Pericardium fibroblast (primary cell): ENCODE results near the gene PIM3. TPM values are rescaled to one million over a fixed set of nuclear protein-coding genes. Genes with fewer than 3 reads are reported as not detected.

ENCODE experiments used
- total RNA-seq: library from RNA; depleted of rRNA; stranded (reverse); fragments of >200 nt; gene quantifications from 2 replicates; pipeline ENCODE4 v1.2.3, GENCODE V29; 2015

PIM3 gene
- 29.1 and 35.1 TPM in 2 replicates for total RNA-seq

DNA sequence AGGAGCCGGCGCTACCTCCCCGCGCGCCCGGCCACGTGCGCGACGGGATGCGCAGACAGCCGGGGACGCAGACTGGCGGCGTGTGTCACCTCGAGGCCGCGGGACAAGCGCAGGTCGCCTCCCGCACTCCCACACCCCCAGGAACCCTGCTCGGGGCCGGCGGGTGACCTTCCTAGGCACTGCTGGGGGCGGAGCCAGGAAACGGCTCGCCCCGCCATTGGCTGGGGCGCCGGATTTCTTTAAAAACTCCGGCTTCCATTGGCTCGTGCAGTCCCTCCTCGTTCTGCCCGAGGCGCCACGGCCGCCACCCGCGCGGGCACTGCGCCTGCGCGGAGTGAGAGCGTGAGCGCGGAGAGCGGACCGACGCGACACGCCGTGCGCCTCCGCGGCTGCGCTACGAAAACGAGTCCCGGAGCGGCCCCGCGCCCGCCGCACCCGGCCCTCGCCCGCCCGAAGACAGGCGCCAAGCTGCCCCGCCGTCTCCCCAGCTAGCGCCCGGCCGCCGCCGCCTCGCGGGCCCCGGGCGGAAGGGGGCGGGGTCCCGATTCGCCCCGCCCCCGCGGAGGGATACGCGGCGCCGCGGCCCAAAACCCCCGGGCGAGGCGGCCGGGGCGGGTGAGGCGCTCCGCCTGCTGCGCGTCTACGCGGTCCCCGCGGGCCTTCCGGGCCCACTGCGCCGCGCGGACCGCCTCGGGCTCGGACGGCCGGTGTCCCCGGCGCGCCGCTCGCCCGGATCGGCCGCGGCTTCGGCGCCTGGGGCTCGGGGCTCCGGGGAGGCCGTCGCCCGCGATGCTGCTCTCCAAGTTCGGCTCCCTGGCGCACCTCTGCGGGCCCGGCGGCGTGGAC lies at the start of gene PIM3:
PIM3 (plus strand) TSS at position 614 of the 846 bp plus-strand sequence; CDS start at position 790, 176 bp downstream.

DNA sequence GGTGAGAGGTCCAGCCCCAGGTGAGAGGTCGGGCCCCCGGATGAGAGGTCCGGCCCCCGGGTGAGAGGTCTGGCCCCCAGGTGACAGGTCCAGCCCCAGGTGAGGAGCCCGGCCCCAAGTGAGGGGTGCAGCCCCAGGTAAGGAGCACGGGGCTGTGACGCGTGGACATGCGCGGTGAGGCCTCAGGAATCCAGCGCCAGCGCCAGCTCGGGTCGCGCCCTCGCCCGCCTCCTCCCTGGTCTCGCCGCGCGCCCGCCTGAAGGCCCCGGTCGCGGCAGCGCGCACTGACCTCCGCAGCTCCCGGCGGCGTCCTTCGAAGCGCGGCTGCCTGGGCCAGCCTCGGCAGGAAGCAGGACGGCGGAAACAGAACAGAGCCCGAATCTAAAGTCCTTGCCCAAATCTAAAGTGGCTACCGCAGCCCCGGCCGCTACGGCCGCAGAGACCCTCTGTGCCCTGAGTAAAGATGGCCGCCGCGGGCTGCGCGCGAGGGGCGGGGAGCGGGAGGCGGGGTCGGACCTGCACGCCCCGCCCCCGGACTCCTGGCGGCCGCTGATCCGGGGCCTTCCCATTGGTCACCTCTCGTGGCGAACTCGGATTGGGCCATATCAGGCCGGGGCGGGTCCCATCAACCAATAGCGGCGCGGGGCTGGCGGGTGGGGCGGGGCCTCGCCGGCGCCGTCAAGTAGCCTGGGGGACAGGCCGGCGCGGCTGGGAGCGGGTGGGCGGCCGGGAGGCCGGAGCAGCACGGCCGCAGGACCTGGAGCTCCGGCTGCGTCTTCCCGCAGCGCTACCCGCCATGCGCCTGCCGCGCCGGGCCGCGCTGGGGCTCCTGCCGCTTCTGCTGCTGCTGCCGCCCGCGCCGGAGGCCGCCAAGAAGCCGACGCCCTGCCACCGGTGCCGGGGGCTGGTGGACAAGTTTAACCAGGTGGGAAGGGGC lies 42.3 kb upstream of the PIM3 start, which contains the start of the genes ALG12 and CRELD2:
ALG12 (minus strand) TSS at position 465 of the 937 bp plus-strand sequence. CDS start 4,673 bp downstream, outside the sequence.
CRELD2 (plus strand) TSS at position 661 of the 937 bp plus-strand sequence; CDS start at position 797, 136 bp downstream.

DNA sequence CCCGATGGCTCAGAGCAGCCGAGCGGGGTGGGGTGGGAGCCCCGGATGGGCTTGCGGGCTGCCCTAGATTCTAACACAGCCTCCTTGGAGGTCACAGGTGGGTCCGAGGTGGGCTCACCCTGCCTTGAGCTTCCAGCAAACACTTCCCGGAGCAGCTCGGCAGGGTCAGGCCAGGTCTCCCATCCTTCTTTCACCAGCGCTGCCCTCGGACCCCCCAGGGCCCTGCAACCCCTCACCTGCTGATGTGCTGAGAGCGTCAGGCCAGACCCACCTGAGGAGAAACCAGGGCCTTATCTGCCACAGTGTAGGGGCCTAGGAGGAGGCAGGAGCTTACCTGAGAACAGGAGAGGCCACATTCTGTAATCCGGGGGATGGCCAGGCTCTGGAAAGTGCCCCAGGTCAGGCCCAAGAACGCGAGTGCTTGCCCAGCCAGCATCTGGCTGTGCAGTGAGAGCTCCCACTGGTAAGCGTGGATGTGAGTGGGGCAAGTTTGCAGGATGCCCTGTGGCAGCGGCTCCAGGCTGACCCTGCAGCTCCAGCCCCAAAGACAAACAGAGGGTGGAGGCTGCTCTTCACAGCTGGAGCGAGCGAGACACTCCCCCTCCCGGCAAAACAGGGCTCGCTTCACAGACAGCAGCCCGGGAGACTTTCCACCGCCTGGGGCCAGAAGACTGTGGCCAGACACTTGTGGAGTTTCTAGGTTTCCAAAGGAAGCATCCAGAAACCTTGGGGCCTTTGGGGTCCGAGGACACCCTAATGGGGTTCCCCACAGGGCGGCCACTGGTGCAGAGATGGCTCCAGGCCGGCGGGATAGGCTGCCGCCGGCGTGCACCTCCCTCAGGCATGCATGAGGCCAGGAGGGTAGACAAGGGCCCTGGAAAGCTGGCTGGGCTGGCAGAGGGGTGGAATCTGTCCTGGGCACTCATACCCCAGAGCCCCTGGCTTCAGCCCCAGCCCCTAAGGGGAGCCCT lies 51.9 kb downstream of the PIM3 start, which contains the start of gene IL17REL:
IL17REL (minus strand) TSS at position 555 of the 971 bp plus-strand sequence; CDS start at position 436, 119 bp downstream.

Other genes starting within 250 kb of the PIM3 start
- gene BRD1, start 132.9 kb upstream of the PIM3 start, total RNA-seq = 16.7 and 27.4 TPM in 2 replicates
- gene ZBED4, start 106.9 kb upstream of the PIM3 start, total RNA-seq = 9.3 and 9.9 TPM in 2 replicates
- gene ALG12, start 42.3 kb upstream of the PIM3 start, total RNA-seq = 15.7 and 23.0 TPM in 2 replicates
- gene CRELD2, start 42.1 kb upstream of the PIM3 start, total RNA-seq = 40.8 and 95.9 TPM in 2 replicates
- gene IL17REL, start 52.0 kb downstream of the PIM3 start, total RNA-seq = not detected in 2 replicates
- gene TTLL8, start 97.5 kb downstream of the PIM3 start, total RNA-seq = not detected in 2 replicates
- 2.5 TPM in 1 of 2 replicates, not detected in the other for gene MLC1, start 124.7 kb downstream of the PIM3 start, total RNA-seq
- gene MOV10L1, start 129.2 kb downstream of the PIM3 start, total RNA-seq = 2.9 and 5.1 TPM in 2 replicates
- 0.35 and 0.60 TPM in 2 replicates for gene PANX2, start 210.0 kb downstream of the PIM3 start, total RNA-seq
- gene TRABD, start 225.1 kb downstream of the PIM3 start, total RNA-seq = 21.9 and 26.9 TPM in 2 replicates
- gene SELENOO, start 240.2 kb downstream of the PIM3 start, total RNA-seq = 24.5 and 33.3 TPM in 2 replicates